OCI-LY1 (cell line): Measurements from ENCODE around the gene EVA1C.

Experiments
- CTCF ChIP-seq: fragments of 200-600 bp; sonication (generic), shearing (Covaris generic); IDR thresholded peaks from 2 replicates; pipeline ENCODE4 v1.5.1; 2017; ENCODE audit warnings: mild to moderate bottlenecking, antibody characterized with exemption, low read length, moderate library complexity, mixed read lengths
- EZH2 ChIP-seq: fragments of 200-600 bp; sonication (generic), shearing (Covaris generic); IDR thresholded peaks from 2 replicates; pipeline ENCODE4 v1.8.0; 2017; ENCODE audit warnings: borderline replicate concordance, mixed run types, mild to moderate bottlenecking, antibody characterized with exemption, low read length, moderate library complexity, mixed read lengths

GRCh38 chr21:32413697-32414578, 1.4 kb downstream of the EVA1C start:
- TF ChIP-seq CTCF, result no peak
- TF ChIP-seq EZH2, result no peak
